ENCODE results near the gene ANXA2.

Gene ANXA2

DNA sequence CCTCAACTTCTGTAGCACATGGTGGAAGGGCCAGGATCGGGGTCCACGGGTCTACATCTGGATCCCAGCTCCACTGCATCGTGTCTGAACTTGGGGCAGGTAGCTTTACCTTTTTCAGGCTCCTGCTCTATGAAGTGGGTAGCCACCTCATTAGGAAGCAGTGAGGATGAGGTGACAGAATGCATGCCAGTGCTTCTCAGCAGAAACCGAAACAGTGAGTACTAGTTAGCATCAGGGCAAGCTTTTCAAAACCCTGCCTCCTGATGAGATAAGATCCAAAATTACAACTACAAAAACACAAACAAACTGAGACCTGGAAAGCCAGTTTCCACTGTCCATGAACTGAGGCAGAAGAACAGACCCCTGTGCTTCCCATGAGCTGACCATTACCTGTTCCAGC is 77.4 kb downstream of the ANXA2 start:
- Histone ChIP-seq H2AFZ (ENCODE audit: low read length) (no peak overlapping the region), H3K79me2 (ENCODE audit: insufficient read depth, low read length) (no peaks in the 10 kb centered on the region), H3K9me3 (ENCODE audit: insufficient read depth, low read depth, low read length) (no peaks in the 10 kb centered on the region), H3K9ac (ENCODE audit: low read depth, low read length, poor library complexity, severe bottlenecking) (no peak overlapping the region), H3K4me1 (ENCODE audit: insufficient read depth, low read length, poor library complexity, severe bottlenecking) (no peaks in the 10 kb centered on the region), H4K20me1 (ENCODE audit: insufficient read depth, low read length, poor library complexity, severe bottlenecking) (no peaks in the 10 kb centered on the region), H3K4me3 (ENCODE audit: low read length, poor library complexity, severe bottlenecking) (no peak overlapping the region), H3K9me2 (replicated peaks; ENCODE audit: low read depth, low read length) (no peaks in the 10 kb centered on the region), H3K27me3 (ENCODE audit: insufficient read depth, low read length, poor library complexity, severe bottlenecking) (no peaks in the 10 kb centered on the region), H3F3A (ENCODE audit: low read depth) (no peaks in the 10 kb centered on the region), H3K36me3 (ENCODE audit: insufficient read depth, low read length) (no peaks in the 10 kb centered on the region), H3K4me2 (ENCODE audit: low read depth, low read length, poor library complexity, severe bottlenecking) (no peak overlapping the region)
- TF ChIP-seq, protein P1, sequence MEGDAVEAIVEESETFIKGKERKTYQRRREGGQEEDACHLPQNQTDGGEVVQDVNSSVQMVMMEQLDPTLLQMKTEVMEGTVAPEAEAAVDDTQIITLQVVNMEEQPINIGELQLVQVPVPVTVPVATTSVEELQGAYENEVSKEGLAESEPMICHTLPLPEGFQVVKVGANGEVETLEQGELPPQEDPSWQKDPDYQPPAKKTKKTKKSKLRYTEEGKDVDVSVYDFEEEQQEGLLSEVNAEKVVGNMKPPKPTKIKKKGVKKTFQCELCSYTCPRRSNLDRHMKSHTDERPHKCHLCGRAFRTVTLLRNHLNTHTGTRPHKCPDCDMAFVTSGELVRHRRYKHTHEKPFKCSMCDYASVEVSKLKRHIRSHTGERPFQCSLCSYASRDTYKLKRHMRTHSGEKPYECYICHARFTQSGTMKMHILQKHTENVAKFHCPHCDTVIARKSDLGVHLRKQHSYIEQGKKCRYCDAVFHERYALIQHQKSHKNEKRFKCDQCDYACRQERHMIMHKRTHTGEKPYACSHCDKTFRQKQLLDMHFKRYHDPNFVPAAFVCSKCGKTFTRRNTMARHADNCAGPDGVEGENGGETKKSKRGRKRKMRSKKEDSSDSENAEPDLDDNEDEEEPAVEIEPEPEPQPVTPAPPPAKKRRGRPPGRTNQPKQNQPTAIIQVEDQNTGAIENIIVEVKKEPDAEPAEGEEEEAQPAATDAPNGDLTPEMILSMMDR (conservative IDR thresholded peaks at IDR 0.05; ENCODE audit: low read length) = no peak
- TF ChIP-seq EZH2phosphoT487 (IDR thresholded peaks at IDR 0.05; ENCODE audit: borderline replicate concordance) = no peak

DNA sequence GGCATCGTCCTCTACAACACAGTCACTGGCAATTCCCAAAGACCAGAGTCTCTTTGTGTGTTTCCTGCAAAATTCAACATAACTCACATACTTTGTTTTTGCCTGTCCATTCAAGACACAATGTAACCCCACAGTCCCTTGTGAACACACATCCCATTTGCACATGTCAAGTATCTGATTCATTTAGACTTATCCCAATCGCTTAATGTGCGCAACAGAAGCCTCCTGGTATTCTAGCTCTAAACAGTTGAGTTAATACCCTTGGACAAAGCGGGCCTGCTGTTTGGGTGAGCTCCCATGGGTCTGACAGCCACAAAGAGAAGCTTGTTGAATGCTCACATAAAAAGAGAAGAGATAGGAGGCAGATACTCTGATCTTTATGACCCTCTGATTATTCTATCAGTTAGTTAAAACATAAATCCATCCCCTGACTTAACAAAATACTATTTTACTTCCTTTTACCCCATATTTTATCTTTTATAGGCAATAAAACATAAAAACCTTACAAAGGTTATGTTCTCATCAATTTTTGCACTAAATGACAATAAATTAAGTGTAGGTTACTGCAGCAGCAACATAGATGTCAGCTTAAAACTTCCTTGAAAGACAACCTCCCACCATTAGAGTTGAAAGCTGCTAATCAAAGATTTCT is 79.4 kb downstream of the ANXA2 start:
- no peak overlapping the region for H3K4me2 ChIP-seq (ENCODE audit: low read depth, low read length, poor library complexity, severe bottlenecking)
- no peaks in the 10 kb centered on the region for H3K4me1 ChIP-seq (ENCODE audit: insufficient read depth, low read length, poor library complexity, severe bottlenecking)
- H3K27me3 ChIP-seq (ENCODE audit: insufficient read depth, low read length, poor library complexity, severe bottlenecking) = no peaks in the 10 kb centered on the region
- H3K9ac ChIP-seq (ENCODE audit: low read depth, low read length, poor library complexity, severe bottlenecking) = no peak overlapping the region
- H3K9me3 ChIP-seq (ENCODE audit: insufficient read depth, low read depth, low read length) = no peaks in the 10 kb centered on the region
- H3K36me3 ChIP-seq (ENCODE audit: insufficient read depth, low read length) = no peaks in the 10 kb centered on the region
- H3F3A ChIP-seq (ENCODE audit: low read depth) = no peaks in the 10 kb centered on the region
- no peak for TF ChIP-seq EZH2phosphoT487 (IDR thresholded peaks at IDR 0.05; ENCODE audit: borderline replicate concordance)
- TF ChIP-seq, protein P1 (conservative IDR thresholded peaks at IDR 0.05; ENCODE audit: low read length) = no peak
- no peak overlapping the region for H2AFZ ChIP-seq (ENCODE audit: low read length)
- H3K4me3 ChIP-seq (ENCODE audit: low read length, poor library complexity, severe bottlenecking) = no peak overlapping the region
- no peaks in the 10 kb centered on the region for H3K79me2 ChIP-seq (ENCODE audit: insufficient read depth, low read length)
- no peaks in the 10 kb centered on the region for H4K20me1 ChIP-seq (ENCODE audit: insufficient read depth, low read length, poor library complexity, severe bottlenecking)
- H3K9me2 ChIP-seq (replicated peaks; ENCODE audit: low read depth, low read length) = no peaks in the 10 kb centered on the region

DNA sequence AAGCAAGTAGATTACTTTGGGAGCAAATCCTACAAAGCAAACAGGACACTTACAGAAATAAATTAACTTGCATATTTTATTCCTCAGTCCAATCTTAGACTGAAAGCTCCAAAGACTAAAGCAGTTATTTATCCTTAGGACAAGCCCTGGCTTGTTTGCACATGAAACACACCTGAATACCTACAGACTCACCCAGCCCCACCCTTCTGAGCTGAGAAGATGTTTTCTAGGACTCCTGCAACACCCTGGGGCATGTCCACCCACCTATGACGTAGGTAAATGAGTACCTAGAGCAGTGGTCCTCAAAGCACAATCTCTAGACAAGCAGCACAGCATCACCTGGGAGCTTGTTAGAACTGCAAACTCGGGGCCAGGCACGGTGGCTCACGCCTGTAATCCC is 80.8 kb downstream of the ANXA2 start:
- Histone ChIP-seq H3K9me3 (ENCODE audit: insufficient read depth, low read depth, low read length) (no peaks in the 10 kb centered on the region), H3K4me3 (ENCODE audit: low read length, poor library complexity, severe bottlenecking) (no peak overlapping the region), H3K9me2 (replicated peaks; ENCODE audit: low read depth, low read length) (no peaks in the 10 kb centered on the region), H4K20me1 (ENCODE audit: insufficient read depth, low read length, poor library complexity, severe bottlenecking) (no peaks in the 10 kb centered on the region), H3K9ac (ENCODE audit: low read depth, low read length, poor library complexity, severe bottlenecking) (no peak overlapping the region), H3K79me2 (ENCODE audit: insufficient read depth, low read length) (no peaks in the 10 kb centered on the region), H3K4me1 (ENCODE audit: insufficient read depth, low read length, poor library complexity, severe bottlenecking) (no peaks in the 10 kb centered on the region), H2AFZ (ENCODE audit: low read length) (no peak overlapping the region), H3K4me2 (ENCODE audit: low read depth, low read length, poor library complexity, severe bottlenecking) (no peak overlapping the region), H3K27me3 (ENCODE audit: insufficient read depth, low read length, poor library complexity, severe bottlenecking) (no peaks in the 10 kb centered on the region), H3F3A (ENCODE audit: low read depth) (no peaks in the 10 kb centered on the region), H3K36me3 (ENCODE audit: insufficient read depth, low read length) (no peaks in the 10 kb centered on the region)
- no peak for TF ChIP-seq EZH2phosphoT487 (IDR thresholded peaks at IDR 0.05; ENCODE audit: borderline replicate concordance)
- TF ChIP-seq, protein P1 (conservative IDR thresholded peaks at IDR 0.05; ENCODE audit: low read length) = no peak

Measured in Loucy (cell line).